ENCODE data around the gene DLST. TPM values are rescaled to one million over a fixed set of nuclear protein-coding genes. Genes with fewer than 3 reads are reported as not detected.
A peak's percentile ranks its signal among the peaks of the same experiment; 100 is the strongest.
"Not testable (repeated sequence)": the region's sequence is repeated elsewhere in the genome, so short reads cannot be mapped to it uniquely, and the experiment has no call there.

Gene DLST
- total RNA-seq, 1 donor from 2014 or later = 75.7 TPM

DNA sequence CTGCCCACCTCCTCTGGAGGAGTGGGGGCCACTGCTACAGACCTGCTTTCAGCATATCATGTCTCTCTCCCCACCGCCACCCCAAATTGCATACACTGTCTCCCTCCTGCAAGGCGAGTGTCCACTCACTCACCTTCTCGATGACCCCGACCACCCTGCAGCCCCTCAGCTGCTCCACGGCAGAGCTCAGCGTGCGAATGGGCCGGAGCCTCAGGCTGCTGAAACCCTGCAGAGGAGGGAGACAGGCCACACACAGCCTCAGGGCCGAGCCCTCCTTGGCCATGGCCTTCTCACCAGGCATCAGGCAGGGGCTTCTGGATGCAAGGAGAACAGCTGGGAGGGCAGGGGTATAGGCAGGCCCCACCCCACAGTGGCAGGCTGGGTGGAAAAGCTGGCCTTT, 36.7 kb downstream of the DLST start:
- no peak for ATAC-seq

GRCh38 chr14:74919421-74920165, 37.9 kb downstream of the DLST start:
- peak; percentile 45 for ATAC-seq

DNA sequence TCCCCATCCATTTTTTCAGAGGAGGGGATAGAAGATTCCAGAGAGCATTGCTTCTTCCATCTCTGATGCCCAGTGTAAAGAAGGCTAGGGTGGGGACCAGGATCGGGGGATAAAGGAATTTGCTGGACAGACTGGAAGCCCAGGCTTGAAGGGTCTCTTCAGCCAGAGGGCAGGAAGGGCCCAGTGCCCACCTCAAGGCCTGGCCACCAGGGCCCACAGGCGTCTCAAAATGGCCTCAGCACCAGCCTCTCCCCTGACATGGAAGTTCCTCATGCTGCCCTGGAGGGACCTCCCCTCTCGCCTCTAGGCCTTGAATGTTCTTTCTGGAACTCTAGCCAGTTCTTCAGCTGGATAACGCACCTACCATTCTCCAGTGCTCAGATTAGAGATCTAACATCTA, 38.6 kb downstream of the DLST start:
- no peak for ATAC-seq

DNA sequence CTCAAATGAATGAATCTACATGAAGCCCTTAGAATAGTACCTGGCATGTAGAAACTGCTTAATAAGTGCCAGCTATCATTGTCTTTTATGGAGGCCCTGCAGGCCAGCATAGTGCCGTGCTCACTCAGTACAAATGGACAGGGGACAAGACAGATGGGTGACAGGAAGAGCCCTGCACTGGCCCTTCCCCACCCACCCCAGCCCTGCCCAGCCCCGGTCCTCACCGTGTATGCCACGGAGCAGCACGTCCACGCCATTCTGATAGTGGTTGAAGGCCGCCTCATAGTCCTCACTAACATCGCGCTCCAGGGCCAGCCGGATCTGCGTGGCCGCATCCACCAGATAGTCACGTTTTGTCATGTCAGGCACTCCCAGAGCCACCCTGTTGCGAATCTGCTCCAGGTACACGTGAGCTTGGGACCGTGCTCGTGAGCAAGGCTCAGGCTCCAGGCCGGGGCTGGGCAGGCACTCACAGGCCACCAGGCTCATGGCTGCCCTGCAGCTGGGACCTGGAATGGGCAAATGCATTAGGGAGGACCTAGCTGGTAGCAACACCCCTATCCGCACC, 39.4 kb downstream of the DLST start:
- no peak for ATAC-seq

DNA sequence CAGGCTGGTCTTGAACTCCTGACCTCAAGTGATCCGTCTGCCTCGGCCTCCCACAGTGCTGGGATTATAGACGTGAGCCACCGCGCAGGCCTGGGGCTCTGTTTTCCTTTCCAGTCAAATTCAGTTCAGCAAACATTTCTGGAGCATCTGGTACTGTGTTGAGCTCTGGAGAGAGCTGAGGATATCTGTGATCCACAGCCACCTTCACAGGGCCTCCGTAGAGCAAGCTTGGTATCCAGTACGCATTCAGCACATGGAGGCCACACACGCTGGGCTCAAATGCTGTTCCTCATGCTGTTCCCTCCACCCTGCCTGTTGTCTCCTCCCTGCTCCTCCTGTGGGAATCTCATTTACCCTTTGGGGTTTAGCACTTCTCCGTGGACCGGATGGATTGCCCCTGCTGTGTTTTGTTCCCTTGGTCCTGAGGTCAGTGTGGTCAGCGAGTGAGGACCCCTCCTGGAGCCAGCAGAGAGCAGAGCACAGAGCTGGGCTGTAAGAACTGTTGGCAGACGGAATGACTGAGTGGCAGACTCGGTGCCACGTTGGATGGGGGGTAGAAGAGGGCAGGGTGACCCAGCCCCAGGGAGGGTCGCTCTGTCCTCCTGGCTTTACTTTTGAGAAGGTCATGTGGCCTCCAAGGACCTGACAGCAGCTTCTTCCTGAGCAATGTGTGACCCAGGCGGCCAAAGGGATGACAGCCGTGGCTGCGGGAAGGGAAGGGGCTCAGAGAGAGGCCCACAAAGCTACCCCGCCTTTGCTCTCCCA, 40.5 kb downstream of the DLST start:
- ATAC-seq = no peak

- peak; percentile 90 for ATAC-seq
These were observed 41.2 kb downstream of the DLST start, which contains the start of gene RPS6KL1 for GRCh38 chr14:74922752-74923401. TSS of gene RPS6KL1 (minus strand) at chr14:74923260. CDS start at chr14:74921541, 1,719 bp downstream.

DNA sequence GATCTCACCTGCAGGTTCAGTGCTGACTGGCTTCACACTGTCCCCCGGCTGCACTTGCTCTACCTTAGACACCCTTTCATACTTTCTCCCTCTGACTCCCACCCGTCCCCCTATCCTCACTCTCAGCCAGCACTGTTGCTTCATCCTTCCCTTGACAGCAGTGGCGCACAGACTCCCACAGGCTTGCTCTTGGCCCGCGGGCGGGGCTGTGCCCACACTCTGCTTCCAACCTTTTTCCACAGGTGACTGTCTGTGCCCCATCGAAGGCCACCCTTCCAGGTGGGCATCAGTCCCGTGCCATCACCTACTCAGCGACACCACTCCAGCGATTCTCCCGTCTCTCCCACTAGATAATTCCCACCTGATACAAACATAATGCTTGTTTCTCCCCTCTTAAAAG, 42.3 kb downstream of the DLST start:
- ATAC-seq = no peak

GRCh38 chr14:74927225-74927624, 45.5 kb downstream of the DLST start:
- no peak for ATAC-seq

DNA sequence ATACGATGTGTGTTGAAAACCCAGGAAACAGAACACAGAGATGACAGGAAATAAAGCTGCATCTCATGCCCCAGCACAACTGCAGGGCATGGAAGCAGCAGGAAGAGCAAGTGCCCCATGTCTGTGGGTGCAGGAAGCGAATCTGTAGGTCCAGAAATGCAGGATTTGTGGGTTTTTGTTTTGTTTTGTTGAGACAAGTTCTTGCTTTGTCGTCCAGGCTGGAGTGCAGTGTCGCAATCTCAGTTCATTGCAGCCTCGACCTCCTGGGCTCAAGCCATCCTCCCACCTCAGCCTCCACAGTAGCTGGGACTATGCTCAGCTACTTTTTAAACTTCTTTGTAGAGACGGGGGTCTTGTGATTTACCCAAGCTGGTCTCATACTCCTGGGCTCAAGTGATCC, 47.5 kb downstream of the DLST start:
- peak; percentile 58 for ATAC-seq

- not testable (repeated sequence) for ATAC-seq
These were observed 50.0 kb downstream of the DLST start for GRCh38 chr14:74931744-74932143.

DNA sequence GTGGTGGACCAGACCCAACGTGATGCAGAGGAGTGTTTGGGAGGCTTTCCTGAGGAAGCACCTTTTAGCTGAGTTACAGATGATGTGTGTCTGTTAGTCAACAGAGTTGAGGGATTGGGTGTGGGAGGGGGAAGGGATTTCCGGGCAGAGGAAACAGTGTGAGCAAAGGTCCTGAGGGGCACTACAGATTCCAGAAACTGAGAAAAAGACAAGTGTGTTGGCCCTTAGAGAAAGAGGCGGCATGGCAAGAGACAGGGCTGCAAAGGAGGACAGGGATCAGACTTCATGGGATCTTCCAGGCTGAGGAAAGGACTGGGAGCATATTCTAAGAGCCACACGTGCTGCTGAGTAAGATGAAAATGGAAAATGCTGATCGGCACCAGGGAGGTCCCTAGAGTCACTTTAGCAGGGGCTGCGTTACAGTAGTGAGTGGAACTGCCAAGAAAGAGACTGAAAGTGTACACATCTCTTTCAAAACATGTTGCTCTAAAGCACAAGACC, 50.7 kb downstream of the DLST start:
- no peak for ATAC-seq

- not testable (repeated sequence) for ATAC-seq
These were observed 51.2 kb downstream of the DLST start for GRCh38 chr14:74932936-74933335.

- ATAC-seq = no peak
These were observed 52.3 kb downstream of the DLST start for GRCh38 chr14:74934041-74934440.

- ATAC-seq = no peak
These were observed 53.0 kb downstream of the DLST start for GRCh38 chr14:74934476-74935359.

GRCh38 chr14:74935360-74935680, 53.6 kb downstream of the DLST start:
- ATAC-seq = no peak

- ATAC-seq = no peak
These were observed 54.4 kb downstream of the DLST start for GRCh38 chr14:74936151-74936550.

DNA sequence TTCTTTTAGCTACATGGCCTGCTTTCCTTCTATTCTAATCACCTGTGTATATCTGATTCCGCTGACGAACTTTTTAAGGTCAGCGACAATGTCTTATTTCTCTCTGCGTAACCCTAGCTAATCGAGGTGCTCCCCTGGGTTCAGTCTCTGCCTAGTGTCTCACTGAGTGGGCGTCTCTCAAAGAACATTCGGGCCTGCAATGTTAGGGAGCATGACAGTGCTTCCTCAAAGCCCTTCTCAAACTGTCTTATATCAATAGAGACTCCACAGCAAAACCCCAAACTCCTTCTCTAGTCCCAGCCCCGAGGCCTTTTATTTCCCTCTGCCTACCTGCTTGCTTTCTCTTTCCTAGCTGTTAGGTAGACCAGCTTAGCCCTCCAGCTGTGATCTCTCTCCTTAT, 55.0 kb downstream of the DLST start:
- no peak for ATAC-seq

- no peak for ATAC-seq
These were observed 55.5 kb downstream of the DLST start for GRCh38 chr14:74937171-74937570.

DNA sequence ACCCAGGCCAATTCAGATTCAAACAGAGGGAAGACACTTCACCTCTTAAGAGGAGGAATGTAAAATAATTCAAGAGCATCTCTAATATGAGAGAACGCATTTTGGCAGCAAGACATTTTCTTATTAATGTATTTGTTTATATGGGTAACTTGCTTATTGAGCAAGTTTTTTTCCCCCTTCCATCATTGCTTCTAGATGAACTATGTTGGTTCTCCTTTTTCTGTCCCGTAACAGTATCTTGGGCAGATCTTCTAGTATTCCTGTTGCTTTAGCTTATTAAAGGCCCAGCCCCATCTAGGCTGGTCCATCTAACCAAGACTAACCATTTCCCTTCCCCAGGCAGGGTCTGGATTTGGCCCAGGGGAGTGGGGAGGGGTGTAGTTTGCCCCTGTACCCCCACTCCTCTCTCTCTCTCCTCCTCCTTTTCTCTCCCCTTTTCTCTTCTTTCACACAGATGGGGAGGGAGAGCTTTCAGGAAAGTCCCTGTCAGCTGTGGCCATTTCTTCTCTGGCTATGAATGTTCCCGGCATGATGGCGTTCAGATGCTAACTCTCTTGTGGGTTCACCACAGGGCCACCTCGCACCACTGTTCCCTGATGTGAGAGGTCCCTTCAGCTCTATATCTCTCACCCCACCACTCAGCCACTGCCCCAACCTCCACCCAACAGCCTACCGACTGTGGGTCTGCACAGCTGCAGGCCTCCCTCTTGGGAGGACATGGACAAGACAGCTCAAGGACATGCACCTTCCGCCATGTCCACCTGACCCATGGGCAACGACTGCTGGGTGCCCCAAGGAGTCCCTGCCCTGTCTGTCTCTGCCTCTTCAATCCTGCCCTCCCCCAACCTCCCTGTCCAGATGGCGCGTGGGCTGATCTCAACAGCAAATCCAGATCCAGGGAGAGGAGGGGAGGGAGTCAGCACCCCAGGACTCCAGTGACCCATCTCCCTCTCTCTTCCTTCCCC, 57.1 kb downstream of the DLST start:
- no peak for ATAC-seq

GRCh38 chr14:74940956-74941565, 59.3 kb downstream of the DLST start:
- no peak for ATAC-seq
